GM19035 (cell line): ENCODE data around the gene FNDC5.
"Not testable (repeated sequence)": the region's sequence is repeated elsewhere in the genome, so short reads cannot be mapped to it uniquely, and the experiment has no call there.

ENCODE experiments used
- ATAC-seq: cut with Tn5 transposase; IDR thresholded peaks from one replicate; pipeline ENCODE4 v1.9.1; 2021; ENCODE audit not compliant: unreplicated experiment

The FNDC5 gene

DNA sequence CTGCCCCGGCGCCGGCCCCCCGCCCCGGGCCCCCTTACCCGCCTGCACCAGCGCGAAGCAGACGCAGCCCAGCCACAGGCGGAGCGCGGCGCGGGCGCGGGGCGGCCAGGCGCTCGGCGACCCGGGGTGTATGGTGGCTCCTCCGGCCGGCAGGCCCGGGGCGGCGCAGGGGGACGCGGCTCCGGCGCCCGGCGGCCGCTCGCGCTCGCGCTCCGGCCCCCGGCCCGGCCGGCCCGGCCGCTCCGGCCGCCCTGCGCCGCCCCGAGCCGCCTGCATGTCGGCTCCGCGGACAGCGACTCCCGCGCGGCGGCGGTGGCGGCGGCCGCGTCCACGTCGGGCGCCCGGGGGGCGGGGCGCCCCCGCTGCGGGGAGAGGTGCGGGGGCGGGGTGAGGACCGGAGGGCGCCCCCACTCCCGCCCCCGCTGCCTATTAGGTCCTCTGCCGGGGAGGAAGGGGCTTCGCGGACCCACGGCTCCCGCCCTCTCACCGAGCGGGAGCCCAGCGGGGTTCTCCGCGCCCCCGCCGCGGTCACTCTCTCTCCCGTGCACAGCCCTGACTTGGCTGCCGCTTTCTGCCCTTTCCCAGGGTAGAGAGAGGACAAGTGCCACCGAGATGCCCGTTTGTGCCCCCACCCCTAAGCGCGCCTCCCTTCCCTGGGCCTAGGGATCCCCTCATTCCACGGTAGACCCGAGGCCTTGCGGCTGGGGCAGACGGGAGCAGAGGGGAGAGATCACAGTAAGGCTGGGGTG is at the start of gene FNDC5:
FNDC5 (minus strand) TSS at position 298 of the 749 bp plus-strand sequence.
- ATAC-seq: no peak

DNA sequence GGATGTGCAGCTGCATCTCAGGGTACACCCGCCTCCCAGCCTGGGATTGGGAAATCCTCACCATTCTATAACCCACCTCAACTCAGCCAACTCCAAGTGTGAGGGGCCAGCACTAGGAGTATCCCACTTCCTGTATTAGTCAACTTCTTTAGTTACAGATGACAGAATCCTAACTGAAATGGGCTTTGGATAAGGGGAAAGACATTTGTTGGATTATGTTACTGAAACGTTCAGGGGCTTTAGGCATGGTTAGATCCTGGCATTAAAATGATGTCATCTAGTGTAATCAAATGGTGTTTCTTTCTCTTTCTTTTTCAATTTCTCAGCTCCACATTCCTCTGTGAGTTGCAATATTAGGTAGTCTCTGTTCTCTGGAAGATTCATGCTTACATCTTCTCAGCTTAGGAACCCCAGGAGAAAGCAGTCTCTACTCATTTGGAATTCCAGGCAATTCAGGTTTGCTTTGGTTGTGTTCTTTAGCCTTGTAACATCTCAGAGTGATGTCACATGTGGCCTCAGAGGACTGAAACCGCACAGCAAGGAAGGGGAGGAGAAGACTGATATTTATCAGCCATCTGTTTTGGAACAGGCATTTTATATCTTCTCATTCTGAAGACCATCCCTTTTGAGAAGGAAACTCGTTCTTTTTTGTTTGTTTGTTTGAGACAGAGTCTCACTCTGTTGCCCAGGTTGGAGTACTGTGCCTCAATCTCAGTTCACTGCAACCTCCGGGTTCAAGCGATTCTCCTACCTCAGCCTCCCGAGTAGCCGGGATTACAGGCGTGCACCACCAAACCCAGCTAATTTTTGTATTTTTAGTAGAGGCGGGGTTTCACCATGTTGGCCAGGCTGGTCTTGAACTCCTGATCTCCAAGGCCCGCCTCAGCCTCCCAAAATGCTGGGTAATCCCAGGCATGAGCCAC is 49.4 kb upstream of the FNDC5 start:
- ATAC-seq: no peak

GRCh38 chr1:32918179-32918578 is 47.5 kb upstream of the FNDC5 start:
- ATAC-seq: no peak

DNA sequence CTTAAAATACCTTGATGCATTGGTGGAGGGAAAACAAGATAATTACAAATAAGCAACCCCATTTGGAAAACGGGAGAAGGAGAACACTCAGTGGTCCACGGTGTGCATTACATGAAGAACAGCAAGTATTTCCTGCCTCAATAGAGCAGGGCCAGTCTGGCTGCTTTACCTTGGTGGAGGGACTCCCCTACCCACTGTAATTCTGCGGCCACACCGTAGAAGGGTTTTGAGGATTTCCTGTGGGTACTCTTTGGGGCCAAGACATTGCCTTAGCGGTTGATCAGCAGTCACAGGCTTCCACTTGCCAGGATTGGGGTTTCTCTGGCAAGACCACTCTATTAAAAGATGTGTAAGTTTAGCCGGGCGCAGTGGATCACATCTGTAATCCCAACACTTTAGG is 46.8 kb upstream of the FNDC5 start:
- no peak for ATAC-seq

DNA sequence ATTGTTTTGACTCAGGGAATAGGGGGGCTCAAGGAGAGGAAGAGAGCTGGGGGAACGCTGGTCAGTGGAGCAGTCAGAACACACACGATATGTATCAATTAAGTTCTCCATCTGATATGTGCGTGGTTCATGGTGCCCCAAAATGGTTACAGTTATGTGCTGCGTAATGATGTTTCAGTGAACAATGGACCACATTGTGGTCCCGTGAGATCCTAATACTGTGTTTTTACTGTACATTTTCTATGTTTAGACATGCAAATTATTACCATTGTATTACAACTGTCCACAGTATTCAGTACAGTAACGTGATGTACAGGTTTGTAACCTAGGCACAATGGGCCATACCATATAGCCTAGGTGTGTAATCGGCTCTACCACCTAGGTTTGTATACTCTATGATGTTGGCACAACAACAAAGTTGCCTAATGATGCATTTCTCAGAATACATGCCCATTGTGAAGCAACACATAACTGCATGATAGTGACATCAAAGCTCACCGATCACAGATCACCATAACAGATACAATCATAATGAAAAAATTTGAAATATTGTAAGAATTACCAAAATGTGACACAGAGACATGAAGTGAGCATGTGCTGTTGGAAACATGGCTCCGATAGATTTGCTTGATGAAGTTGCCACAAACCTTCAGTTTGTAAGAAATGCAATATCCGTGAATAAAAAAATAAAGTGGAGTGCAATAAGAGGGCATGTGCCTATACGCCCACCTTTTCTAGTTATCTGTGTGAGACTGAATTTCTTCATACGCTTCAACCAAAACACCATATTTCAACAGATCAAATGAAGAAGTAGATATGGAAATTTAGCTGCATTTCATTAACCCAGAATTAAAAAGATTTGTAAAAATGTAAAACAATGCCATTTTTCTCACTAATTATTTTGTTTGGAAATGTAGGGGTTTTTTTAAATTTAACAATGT is 45.3 kb upstream of the FNDC5 start:
- ATAC-seq: no peak

DNA sequence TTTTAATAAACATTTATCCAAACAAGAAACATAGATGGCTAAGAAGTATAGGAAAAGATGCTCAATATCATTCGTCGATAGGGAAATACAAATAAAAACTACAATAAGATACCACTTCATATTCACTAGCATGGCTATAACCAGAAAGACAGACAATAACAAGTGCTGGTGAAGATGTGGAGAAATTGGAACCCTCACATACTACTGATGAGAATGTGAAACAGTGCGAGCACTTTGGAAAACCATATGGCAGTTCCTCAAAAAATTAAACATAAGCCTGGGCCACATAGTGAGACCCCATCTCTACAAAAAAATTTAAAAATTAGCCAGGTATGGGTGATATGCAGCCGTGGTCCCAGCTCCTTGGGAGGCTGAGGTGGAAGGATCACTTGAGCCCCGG is 39.6 kb upstream of the FNDC5 start:
- ATAC-seq: no peak

- ATAC-seq: no peak
Measured at GRCh38 chr1:32907435-32907834, 36.7 kb upstream of the FNDC5 start.

DNA sequence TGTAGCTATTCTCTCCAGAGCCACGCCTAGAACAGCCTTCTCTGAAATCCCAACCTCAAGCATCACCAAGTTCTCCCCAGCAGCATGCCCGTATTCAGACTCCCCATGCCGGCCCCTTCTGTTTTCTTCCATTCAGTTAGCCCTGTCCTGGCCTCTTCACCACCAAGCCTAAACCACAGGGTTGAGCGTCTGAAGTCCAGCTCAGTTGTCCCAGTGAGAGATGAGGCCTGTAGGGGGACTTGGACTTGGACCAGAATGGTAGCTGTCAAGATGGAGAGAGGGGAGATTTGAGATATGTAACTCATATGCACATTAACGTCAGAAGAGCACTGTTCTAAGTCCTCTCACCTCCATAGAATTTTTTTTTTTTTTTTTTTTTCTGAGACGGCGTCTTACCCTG is 35.9 kb upstream of the FNDC5 start:
- no peak for ATAC-seq

DNA sequence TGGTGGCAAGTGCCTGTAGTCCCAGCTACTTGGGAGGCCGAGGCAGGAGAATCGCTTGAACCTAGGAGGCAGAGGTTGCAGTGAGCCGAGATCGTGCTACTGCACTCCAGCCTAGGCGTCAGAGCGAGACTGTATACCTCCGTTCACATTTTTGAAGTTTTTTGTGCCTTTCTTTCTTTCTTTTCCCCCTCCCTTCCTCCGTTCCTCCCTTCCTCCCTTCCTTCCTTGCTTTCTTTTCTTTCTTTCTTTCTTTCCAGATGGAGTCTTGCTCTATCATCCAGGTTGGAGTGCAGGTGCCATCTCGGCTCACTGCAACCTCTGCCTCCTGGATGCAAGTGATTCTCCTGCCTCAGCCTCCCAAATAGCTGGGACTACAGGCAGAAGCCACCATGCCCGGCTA is 34.9 kb upstream of the FNDC5 start:
- ATAC-seq: not testable (repeated sequence)

- ATAC-seq: no peak
Measured at GRCh38 chr1:32904797-32905196, 34.1 kb upstream of the FNDC5 start.

GRCh38 chr1:32903991-32904785 is 33.5 kb upstream of the FNDC5 start:
- no peak for ATAC-seq

DNA sequence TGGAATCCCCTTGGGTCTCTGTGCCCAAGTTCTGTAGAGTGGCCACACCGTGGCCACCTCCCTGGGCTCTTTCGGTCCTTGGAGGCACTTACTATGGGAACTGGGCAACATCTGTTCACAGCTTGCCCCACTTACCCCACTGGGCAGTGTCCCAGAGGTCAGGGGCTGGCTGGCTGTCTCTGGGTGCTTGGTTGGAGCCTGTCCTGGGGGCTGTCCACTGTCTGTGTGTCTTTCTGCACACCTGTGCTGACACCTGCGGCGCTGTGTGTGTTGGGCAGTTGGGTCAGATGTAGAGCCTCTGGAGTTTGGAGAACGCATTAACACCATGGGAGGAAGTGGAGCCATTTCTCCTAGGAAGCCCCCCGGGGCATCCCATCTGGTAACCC is 31.8 kb upstream of the FNDC5 start:
- no peak for ATAC-seq

- ATAC-seq: no peak
Measured at GRCh38 chr1:32901823-32902534, 31.3 kb upstream of the FNDC5 start.

- no peak for ATAC-seq
Measured at GRCh38 chr1:32900956-32901822, 30.5 kb upstream of the FNDC5 start, which contains the start of gene TMEM54. TMEM54 (minus strand) TSS chr1:32901389; CDS start chr1:32901238, 151 bp downstream.

DNA sequence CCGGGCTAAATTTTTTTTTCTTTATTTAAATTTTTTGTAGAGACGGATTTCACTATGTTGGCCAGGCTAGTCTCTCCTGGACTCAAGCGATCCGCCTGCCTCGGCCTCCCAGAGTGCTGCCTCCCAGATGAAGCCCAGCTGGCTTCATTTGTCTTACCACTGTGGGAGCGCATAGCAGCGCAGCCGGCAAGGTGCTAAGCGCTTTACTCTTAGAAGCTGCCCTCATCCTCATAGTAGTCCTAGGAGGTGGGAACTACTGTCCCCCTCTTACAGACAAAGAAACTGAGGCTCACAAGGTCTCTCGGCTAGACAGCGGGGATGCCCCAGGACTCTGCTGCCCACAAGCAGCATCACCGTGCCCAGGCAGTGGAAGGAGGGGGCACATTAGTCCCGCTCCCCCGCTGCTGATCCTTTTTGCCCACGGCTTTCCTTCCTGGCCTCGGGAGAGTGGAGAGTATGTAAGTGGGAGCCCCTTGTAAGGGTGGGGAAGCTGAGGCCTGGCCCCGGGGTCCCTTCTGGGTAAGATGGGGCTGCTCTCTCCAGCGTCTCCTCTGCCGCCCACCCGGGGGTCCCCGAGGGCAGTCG is 29.8 kb upstream of the FNDC5 start:
- no peak for ATAC-seq

DNA sequence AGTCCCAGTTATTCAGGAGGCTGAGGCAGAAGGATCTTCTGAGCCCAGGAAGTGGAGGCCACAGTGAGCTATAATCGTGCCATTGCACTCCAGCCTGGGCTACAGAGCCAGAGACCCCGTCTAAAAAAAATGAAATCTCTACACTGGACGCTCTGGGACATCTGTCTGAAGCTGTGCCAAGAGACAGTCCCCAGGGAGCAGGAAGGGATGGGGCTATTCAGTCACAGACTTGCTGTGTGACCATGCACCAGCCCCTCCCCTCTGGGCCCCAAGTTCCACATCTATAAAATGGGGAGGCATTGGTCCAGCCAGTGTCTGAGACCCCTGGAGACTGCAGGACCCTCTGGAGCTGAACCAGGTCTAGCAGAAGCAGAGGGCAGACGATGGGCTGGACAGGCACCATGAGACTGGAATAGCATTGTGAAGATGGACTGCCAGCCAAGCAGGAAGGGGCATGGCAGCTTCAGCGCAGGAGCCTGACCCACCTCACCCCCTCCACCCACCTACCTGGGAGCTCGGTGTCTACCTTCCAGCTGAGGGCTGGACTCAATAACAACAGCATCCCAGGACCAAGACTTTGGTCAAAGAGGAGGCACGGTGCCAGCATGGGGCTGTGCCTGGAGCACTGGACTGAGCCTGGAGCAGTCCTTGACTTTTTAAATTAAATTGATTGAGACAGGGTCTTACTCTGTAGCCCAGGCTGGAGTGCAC is 29.0 kb upstream of the FNDC5 start:
- ATAC-seq: no peak

GRCh38 chr1:32898958-32899357 is 28.2 kb upstream of the FNDC5 start:
- ATAC-seq: no peak

GRCh38 chr1:32898056-32898455 is 27.3 kb upstream of the FNDC5 start:
- ATAC-seq: no peak
